Inferior parietal cortex (tissue), 1 donor: Measurements from ENCODE around the gene HOOK1.
"Not testable (repeated sequence)": the region's sequence is repeated elsewhere in the genome, so short reads cannot be mapped to it uniquely, and the experiment has no call there.

Experiments used
- DNase-seq: peaks from one replicate; pipeline ENCODE4 v3.0.0-alpha.2; 2016; ENCODE audit errors: extremely low spot score

HOOK1 gene

DNA sequence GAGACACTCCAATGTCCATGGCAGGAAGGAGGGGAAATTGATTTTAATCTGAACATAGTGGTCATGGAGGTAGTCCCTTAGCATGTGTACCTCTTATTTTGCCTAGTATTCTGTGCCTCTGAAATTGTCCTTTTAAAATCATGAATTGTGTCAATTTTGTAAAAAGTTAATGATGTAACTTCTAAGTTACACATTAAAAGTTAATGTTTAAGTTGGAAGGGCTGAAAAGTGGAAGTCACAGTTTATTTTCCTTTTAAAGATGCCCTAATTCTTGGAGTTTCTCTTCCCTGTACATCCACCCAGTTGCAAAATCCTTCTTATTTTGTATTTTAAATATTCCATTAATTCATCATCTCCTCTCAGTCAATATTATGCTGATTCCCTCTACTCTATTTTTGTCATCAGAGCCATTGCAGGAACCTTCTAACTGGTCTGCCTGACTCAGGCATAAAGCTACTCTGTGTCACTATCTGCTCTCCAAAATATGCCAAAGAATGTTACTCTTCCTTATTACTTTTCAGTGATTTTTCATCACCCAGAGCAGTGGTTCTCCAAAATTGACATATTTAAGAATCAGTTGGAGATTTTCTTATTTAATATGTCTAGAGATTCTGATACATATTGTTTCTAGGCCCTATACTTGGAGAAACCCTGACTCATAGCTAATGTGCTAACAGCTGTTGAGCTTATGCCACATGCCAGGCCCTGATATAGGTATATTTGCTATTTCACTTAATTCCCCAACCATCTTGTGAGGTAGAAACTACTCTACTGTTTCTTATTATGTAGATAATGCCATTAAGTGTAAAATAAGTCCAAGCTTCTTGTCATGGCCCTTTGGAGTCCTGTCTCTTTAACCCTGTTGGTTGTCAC is 5.1 kb downstream of the HOOK1 start:
- no peak for DNase-seq

DNA sequence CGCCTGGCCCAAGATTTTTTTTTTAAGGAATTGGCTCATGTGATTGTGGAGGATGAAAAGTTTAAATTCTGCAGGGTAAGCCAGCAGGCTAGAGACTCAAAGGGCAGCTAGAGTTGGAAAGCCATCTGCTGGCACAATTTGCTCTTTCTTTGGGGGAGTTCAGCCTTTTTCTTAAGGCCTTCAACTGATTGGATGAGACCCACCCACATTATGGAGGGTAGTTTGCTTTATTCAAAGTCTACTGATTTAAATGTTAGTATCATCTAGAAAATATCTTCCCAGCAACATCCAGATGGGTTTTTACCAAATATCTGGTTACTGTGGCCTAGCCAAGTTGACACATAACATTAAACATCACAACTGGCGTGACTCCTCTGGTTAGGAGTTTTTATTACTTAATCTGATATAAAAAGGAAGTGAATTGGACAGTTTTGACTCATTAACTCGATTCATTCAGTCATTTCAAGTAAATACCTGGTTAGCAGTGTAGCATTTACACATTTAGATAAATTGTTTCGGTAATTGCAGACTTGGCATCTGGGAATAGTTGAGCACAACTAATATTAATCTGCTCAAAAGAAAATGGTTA is 12.4 kb downstream of the HOOK1 start:
- no peak for DNase-seq

DNA sequence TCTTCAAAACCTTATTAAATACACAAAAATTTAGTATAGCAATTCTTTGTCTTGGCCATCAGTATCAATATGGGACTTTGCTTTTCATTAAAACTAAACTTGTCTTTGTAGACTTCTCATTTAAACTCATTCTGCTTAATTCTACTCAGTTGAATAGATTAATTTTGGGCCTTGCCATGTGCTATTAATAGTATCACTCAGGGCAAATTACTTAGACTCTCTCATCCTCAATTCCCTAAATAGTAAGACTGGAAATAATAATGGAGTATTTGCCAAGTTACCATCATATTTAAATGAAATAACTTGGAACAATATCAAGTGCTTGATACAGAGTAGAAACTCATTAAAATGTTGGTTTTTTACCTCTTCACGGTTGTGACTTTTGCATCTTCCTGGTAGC is 13.4 kb downstream of the HOOK1 start:
- DNase-seq: no peak

DNA sequence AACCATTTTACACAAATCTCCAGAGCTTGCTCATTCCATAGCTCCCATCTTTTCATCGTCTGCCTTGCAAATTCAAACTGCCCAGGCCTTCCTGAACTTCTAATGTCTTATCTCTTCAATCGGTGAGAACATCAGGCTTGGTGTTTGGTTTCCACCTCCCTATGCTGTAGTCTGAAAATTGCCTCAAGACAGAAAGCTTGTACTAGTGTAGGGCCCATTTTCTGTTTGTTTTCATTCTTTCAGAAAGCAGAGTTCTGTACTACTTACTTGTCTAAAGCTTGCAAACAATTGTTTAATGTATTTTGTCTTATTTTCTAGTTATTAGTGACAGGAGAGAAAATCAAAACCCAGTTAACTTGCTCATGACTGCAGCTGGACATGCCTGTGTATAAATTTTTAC is 16.8 kb downstream of the HOOK1 start:
- no peak for DNase-seq

- no peak for DNase-seq
Measured at GRCh38 chr1:59833022-59833421, 18.3 kb downstream of the HOOK1 start.

DNA sequence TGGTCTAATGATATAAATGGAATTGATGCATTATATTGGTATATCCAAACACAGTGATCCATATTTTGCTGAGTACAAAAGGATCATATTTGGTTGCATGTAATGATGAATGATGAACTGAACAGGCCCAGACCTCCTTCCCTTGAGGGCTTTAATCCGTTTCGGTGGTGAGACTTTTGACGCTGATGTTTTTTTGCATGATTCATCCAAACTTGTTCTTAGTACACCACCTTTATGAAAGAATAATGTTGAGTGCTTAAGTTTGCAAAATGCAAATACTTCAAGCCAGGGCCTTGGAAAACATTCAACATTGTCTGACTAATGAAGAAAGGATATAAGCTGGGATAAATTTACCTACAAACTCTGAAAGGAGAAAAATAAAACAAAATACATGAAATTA is 19.2 kb downstream of the HOOK1 start:
- no peak for DNase-seq

- not testable (repeated sequence) for DNase-seq
Measured at GRCh38 chr1:59837857-59838256, 23.1 kb downstream of the HOOK1 start.

GRCh38 chr1:59845091-59845490 is 30.3 kb downstream of the HOOK1 start:
- DNase-seq: peak; percentile 3

GRCh38 chr1:59846209-59846894 is 31.6 kb downstream of the HOOK1 start:
- DNase-seq: no peak

- no peak for DNase-seq
Measured at GRCh38 chr1:59846895-59847282, 32.1 kb downstream of the HOOK1 start.

DNA sequence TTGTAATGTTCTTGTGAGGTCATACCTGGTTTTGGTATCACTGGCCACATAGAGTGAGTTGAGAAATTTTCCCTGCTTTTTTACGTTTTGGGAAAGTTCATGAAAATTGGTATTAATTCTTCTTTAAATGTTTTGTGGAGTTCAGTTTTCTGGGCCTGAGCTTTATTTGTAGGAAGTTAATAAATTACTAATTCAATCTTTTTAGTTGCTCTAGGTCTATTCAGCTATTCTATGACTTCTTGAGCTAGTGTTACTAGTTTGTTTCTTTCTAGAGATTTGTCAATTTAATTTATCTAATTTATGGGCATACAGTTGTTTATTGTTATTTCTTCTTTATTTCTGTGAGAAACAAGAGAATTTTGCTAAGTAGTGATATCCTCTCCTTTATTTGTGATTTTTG is 37.4 kb downstream of the HOOK1 start:
- DNase-seq: no peak

DNA sequence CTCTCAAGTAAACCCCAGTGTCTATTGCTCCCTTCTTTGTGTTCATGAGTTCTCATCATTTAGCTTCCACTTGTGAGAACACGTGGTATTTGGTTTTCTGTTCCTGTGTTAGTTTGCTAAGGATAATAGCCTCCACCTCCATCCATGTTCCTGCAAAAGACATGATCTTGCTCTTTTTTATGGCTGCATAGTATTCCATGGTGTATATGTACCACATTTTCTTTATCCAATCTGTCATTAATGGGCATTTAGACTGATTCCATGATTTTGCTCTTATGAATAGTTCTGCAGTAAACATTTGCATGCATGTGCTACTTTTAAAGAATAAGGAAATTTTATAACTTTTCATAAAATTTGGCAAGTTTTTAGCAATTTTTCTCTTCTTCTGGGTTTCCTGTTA is 40.5 kb downstream of the HOOK1 start:
- not testable (repeated sequence) for DNase-seq

- DNase-seq: no peak
Measured at GRCh38 chr1:59856725-59857338, 42.1 kb downstream of the HOOK1 start.

DNA sequence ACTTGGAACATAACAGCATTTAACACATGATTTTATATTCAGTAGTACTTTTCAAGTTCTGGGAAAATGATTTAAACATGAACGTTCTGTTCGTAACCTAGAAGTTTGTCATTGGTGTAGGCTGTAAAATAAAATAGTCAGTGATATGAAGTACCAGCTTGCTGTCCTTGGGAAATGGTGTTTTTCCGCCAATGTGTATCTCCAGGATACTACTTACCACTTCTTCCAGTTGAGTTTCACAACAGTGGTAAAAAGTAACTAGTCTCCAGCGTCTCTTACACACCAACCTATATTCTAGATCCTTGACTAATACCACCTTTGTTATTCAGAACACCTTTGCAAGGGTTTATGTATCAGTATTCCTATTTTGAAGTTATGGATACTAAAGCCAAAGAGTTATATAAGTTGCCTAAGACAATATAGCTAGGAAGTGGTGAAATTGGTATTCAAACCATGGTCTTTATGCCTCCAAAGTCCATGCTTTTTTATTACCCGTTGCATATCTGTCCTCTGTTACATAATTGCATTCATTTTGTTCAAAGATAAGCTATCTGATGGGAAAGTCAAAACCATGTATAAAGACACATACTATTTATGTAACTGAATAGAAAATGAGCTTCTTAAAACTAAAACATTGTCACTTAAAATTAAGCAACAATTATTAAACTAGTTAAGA is 43.1 kb downstream of the HOOK1 start:
- DNase-seq: no peak

- DNase-seq: no peak
Measured at GRCh38 chr1:59866462-59866861, 51.7 kb downstream of the HOOK1 start.

- no peak for DNase-seq
Measured at GRCh38 chr1:59871746-59872145, 57.0 kb downstream of the HOOK1 start.

GRCh38 chr1:59877108-59877682 is 62.4 kb downstream of the HOOK1 start:
- DNase-seq: no peak

GRCh38 chr1:59878370-59878769 is 63.6 kb downstream of the HOOK1 start:
- DNase-seq: no peak

DNA sequence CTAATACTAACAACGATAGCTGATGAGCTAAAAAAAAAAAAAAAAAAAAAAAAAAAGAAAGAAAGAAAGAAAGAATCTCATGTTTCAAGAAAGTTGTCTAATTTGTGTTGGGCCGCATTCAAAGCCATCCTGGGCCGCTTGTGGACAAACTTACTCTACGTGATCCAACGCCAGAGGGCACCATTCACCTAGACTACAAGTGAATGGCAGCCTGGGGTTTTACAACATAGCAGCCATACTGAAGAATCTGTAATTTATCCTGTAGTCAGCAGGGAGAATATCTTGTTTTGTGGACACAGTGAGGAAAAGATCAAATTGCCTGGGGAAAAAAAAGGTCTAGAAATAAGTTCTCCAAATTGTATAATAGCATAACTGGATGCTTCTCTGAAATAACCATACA is 64.8 kb downstream of the HOOK1 start:
- DNase-seq: peak; percentile 64

DNA sequence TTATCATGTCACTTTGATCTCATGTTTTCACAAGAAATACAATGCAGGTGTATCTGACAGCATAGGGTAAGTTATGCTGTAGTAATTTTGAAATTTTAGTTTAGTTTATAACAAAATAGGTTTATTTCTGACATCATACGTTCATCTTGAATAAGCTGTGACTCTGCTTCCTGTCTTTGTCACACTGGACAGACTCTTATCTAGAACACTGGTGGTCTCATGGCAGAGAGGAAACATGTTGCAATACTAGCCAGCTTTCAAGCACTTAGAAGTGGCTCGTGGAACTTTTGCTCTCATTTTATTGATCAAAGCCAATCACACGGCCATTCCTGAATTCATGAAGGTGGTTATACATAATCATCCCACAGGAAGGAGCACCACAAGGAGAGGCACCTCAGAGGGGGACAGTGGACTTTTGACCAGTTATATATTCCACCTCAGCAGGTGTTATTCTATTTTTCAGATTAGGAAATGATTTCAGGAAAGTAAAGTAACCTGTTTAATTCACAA is 65.3 kb downstream of the HOOK1 start:
- DNase-seq: no peak

DNA sequence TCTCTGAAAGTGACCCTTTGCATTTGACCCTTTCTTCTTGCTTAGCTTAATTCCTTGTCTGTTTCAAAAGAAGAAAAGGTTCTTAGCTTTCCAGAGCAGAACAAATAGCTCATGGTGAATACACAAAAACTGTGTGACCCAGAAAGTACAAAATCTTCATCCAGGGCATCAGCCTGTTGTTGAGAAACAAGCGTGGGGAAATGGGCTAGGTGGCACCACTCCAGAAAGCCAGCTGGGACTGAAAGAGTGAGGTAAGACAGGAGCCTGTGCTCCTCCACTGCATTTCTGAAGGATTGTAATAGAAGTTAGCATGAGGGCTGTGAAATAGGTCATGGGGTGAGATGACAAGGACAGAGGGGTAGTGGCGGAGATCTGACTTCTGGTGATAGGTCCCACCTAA is 66.0 kb downstream of the HOOK1 start:
- no peak for DNase-seq
